SU-DHL-6 (cell line): ENCODE measurements around the gene APOL4.
A peak's percentile ranks its signal among the peaks of the same experiment; 100 is the strongest.

ENCODE experiments used
- H2AFZ ChIP-seq: fragments of 200-600 bp; sonication (generic); 2 replicates; pipeline ENCODE4 v1.6.1; 2014; ENCODE audit warnings: low read depth, mild to moderate bottlenecking, moderate library complexity, mixed read lengths, antibody characterized with exemption, low read length; ENCODE audit not compliant: severe bottlenecking
- H3F3A ChIP-seq: fragments of 200-600 bp; shearing (Covaris generic); 2 replicates; pipeline ENCODE4 v1.6.0; 2016; ENCODE audit warnings: antibody characterized with exemption, mild to moderate bottlenecking; ENCODE audit not compliant: insufficient read depth
- H3K27ac ChIP-seq: fragments of 200-600 bp; sonication (generic); 2 replicates; pipeline ENCODE4 v1.5.1; 2016; ENCODE audit warnings: low read depth, mild to moderate bottlenecking, low read length, moderate library complexity, mixed read lengths
- H3K27me3 ChIP-seq: fragments of 200-600 bp; sonication (generic), shearing (Covaris generic); 2 replicates; pipeline ENCODE4 v1.6.0; 2014; ENCODE audit warnings: mild to moderate bottlenecking, low read length
- H3K36me3 ChIP-seq: fragments of 200-600 bp; sonication (generic); 2 replicates; pipeline ENCODE4 v1.6.1; 2014; ENCODE audit warnings: mild to moderate bottlenecking, low read length, mixed read lengths
- H3K4me2 ChIP-seq: fragments of 300-600, 200-600 bp; shearing (Covaris generic), sonication (generic); 2 replicates; pipeline ENCODE4 v1.6.0; 2014; ENCODE audit warnings: low read length, low read depth, mild to moderate bottlenecking; ENCODE audit not compliant: poor library complexity, severe bottlenecking
- H3K4me3 ChIP-seq: fragments of 200-600 bp; sonication (generic); 2 replicates; pipeline ENCODE4 v1.5.1; 2014; ENCODE audit warnings: antibody characterized with exemption, low read length, mild to moderate bottlenecking, mixed read lengths; ENCODE audit not compliant: insufficient read depth, poor library complexity, severe bottlenecking
- H3K79me2 ChIP-seq: fragments of 200-600 bp; sonication (generic); 2 replicates; pipeline ENCODE4 v1.6.1; 2014; ENCODE audit warnings: mild to moderate bottlenecking, low read length, moderate library complexity; ENCODE audit not compliant: insufficient read depth
- H3K9ac ChIP-seq: fragments of 200-600 bp; sonication (generic); 2 replicates; pipeline ENCODE4 v1.7.0; 2014; ENCODE audit warnings: mild to moderate bottlenecking, low read length
- H3K9me2 ChIP-seq: fragments of 200-600 bp; sonication (generic); replicated peaks from 2 replicates; pipeline ENCODE4 v1.6.1; 2014; ENCODE audit warnings: low read length; ENCODE audit not compliant: insufficient read depth
- H3K9me3 ChIP-seq: fragments of 200-600 bp; sonication (generic); 2 replicates; pipeline ENCODE4 v1.6.1; 2014; ENCODE audit warnings: low read length, mixed read lengths; ENCODE audit not compliant: insufficient read depth
- H4K20me1 ChIP-seq: fragments of 200-600 bp; sonication (generic); 2 replicates; pipeline ENCODE4 v1.6.1; 2014; ENCODE audit warnings: low read depth, mild to moderate bottlenecking, antibody characterized with exemption, low read length, moderate library complexity, mixed read lengths
- CTCF ChIP-seq: fragments of 200-600 bp; sonication (generic); IDR thresholded peaks from one replicate; pipeline ENCODE4 v1.5.1; 2017; ENCODE audit warnings: antibody characterized with exemption, mild to moderate bottlenecking, low read length, moderate library complexity; ENCODE audit not compliant: insufficient read depth, poor library complexity, severe bottlenecking
- EZH2phosphoT487 ChIP-seq: fragments of 200-600 bp; sonication (generic), shearing (Covaris generic); conservative IDR thresholded peaks from 2 replicates; pipeline ENCODE4 v1.6.1; 2018; ENCODE audit warnings: mild to moderate bottlenecking, antibody characterized with exemption, low read length, moderate library complexity, mixed read lengths

APOL4 gene

GRCh38 chr22:36197065-36197440 is 4.6 kb downstream of the APOL4 start:
- Histone ChIP-seq H3K4me3 (no peak overlapping the region), H3F3A (no peaks in the 10 kb centered on the region), H3K36me3 (no peaks in the 10 kb centered on the region), H4K20me1 (no peaks in the 10 kb centered on the region), H3K9me2 (no peaks in the 10 kb centered on the region), H3K79me2 (no peaks in the 10 kb centered on the region), H3K27me3 (no peaks in the 10 kb centered on the region), H3K27ac (no peak overlapping the region), H2AFZ (no peak overlapping the region), H3K4me2 (no peak overlapping the region), H3K9ac (no peak overlapping the region), H3K9me3 (no peaks in the 10 kb centered on the region)
- TF ChIP-seq EZH2phosphoT487 (no peak), CTCF (no peak)

GRCh38 chr22:36196254-36197064 is 5.2 kb downstream of the APOL4 start:
- no peaks in the 10 kb centered on the region for H3K36me3 ChIP-seq
- H3K79me2 ChIP-seq = no peaks in the 10 kb centered on the region
- TF ChIP-seq EZH2phosphoT487 (no peak), CTCF (no peak)
- no peak overlapping the region for H3K27ac ChIP-seq
- no peaks in the 10 kb centered on the region for H3K9me2 ChIP-seq
- no peaks in the 10 kb centered on the region for H4K20me1 ChIP-seq
- H3K4me3 ChIP-seq = no peak overlapping the region
- H2AFZ ChIP-seq = no peak overlapping the region
- no peaks in the 10 kb centered on the region for H3K27me3 ChIP-seq
- no peaks in the 10 kb centered on the region for H3K9me3 ChIP-seq
- no peak overlapping the region for H3K4me2 ChIP-seq
- H3F3A ChIP-seq = no peaks in the 10 kb centered on the region
- H3K9ac ChIP-seq = no peak overlapping the region

GRCh38 chr22:36194971-36195370 is 6.6 kb downstream of the APOL4 start:
- Histone ChIP-seq H3K9me2 (no peaks in the 10 kb centered on the region), H3K4me3 (no peak overlapping the region)

More at GRCh38 chr22:36194971-36195370, 6.6 kb downstream of the APOL4 start:
- Histone ChIP-seq H3K79me2 (no peaks in the 10 kb centered on the region), H2AFZ (no peak overlapping the region), H4K20me1 (no peaks in the 10 kb centered on the region), H3K27ac (no peak overlapping the region), H3F3A (no peaks in the 10 kb centered on the region), H3K4me2 (no peak overlapping the region), H3K36me3 (no peaks in the 10 kb centered on the region), H3K27me3 (no peaks in the 10 kb centered on the region), H3K9me3 (no peaks in the 10 kb centered on the region), H3K9ac (no peak overlapping the region)
- peak; percentile 46 for TF ChIP-seq CTCF
- TF ChIP-seq EZH2phosphoT487 = no peak
